GM20431 (cell line): ENCODE data around the gene FNDC7.
"Not testable (repeated sequence)": the region's sequence is repeated elsewhere in the genome, so short reads cannot be mapped to it uniquely, and the experiment has no call there.

Experiments used
- in situ Hi-C: fragments of 300-500 bp; cut with MseI, MboI; formaldehyde crosslinking; loops from one replicate; pipeline ENCODE4 v1.15.0; 2020; ENCODE audit warnings: low sequenced_read_pairs; ENCODE audit not compliant: unreplicated experiment

FNDC7 gene

GRCh38 chr1:108712606-108713150, at the start of gene FNDC7:
FNDC7 (plus strand) TSS chr1:108712908; CDS start chr1:108712934, 26 bp downstream.
- in situ Hi-C loops = no loop called here

- in situ Hi-C loops = no loop called here
These were observed 49.6 kb upstream of the FNDC7 start for GRCh38 chr1:108663074-108663473.

GRCh38 chr1:108664481-108664880, 48.2 kb upstream of the FNDC7 start:
- in situ Hi-C loops = no loop called here

GRCh38 chr1:108665067-108665466, 47.6 kb upstream of the FNDC7 start:
- in situ Hi-C loops = no loop called here

- in situ Hi-C loops = no loop called here
These were observed 46.9 kb upstream of the FNDC7 start for GRCh38 chr1:108665771-108666170.

- in situ Hi-C loops = not testable (repeated sequence)
These were observed 45.3 kb upstream of the FNDC7 start for GRCh38 chr1:108667422-108667821.

GRCh38 chr1:108668777-108669176, 43.9 kb upstream of the FNDC7 start:
- in situ Hi-C loops = no loop called here

GRCh38 chr1:108669679-108670078, 43.0 kb upstream of the FNDC7 start:
- in situ Hi-C loops = no loop called here

GRCh38 chr1:108670131-108670773, 42.5 kb upstream of the FNDC7 start:
- in situ Hi-C loops = no loop called here

GRCh38 chr1:108671143-108671542, 41.6 kb upstream of the FNDC7 start:
- in situ Hi-C loops = no loop called here

- in situ Hi-C loops = no loop called here
These were observed 34.0 kb upstream of the FNDC7 start for GRCh38 chr1:108678706-108679105.

GRCh38 chr1:108679586-108680213, 33.0 kb upstream of the FNDC7 start:
- in situ Hi-C loops = no loop called here

GRCh38 chr1:108681701-108682100, 31.0 kb upstream of the FNDC7 start:
- in situ Hi-C loops = not testable (repeated sequence)

- in situ Hi-C loops = no loop called here
These were observed 27.2 kb upstream of the FNDC7 start for GRCh38 chr1:108685529-108685928.

- in situ Hi-C loops = no loop called here
These were observed 25.9 kb upstream of the FNDC7 start for GRCh38 chr1:108686614-108687313.

GRCh38 chr1:108691128-108691941, 21.4 kb upstream of the FNDC7 start:
- in situ Hi-C loops = no loop called here

- in situ Hi-C loops = no loop called here
These were observed 20.6 kb upstream of the FNDC7 start, which contains the start of gene PRPF38B for GRCh38 chr1:108691942-108692723. PRPF38B (plus strand) TSS chr1:108692310; CDS start chr1:108692592, 282 bp downstream.

- in situ Hi-C loops = no loop called here
These were observed 19.7 kb upstream of the FNDC7 start for GRCh38 chr1:108692724-108693655.
